OCI-LY1 (cell line): ENCODE results near the gene CBX1.
"Not testable (repeated sequence)": the region's sequence is repeated elsewhere in the genome, so short reads cannot be mapped to it uniquely, and the experiment has no call there.

Experiments used
- H2AFZ ChIP-seq: fragments of 200-600 bp; sonication (generic), shearing (Covaris generic); 2 replicates; pipeline ENCODE4 v1.6.0; 2014; ENCODE audit warnings: antibody characterized with exemption, mild to moderate bottlenecking, low read length
- H3F3A ChIP-seq: fragments of 200-600 bp; sonication (generic), shearing (Covaris generic); 2 replicates; pipeline ENCODE4 v1.6.0; 2014; ENCODE audit warnings: mild to moderate bottlenecking, antibody characterized with exemption, low read length, moderate library complexity; ENCODE audit not compliant: insufficient read depth
- H3K27ac ChIP-seq: fragments of 200-600 bp; sonication (generic); 2 replicates; pipeline ENCODE4 v1.5.1; 2014; ENCODE audit warnings: low read length, mixed run types, mild to moderate bottlenecking, low read depth; ENCODE audit not compliant: poor library complexity, severe bottlenecking
- H3K27me3 ChIP-seq: fragments of 200-600 bp; sonication (generic); 2 replicates; pipeline ENCODE4 v1.6.0; 2014; ENCODE audit warnings: antibody characterized with exemption, mild to moderate bottlenecking, low read length, moderate library complexity; ENCODE audit not compliant: insufficient read depth
- H3K36me3 ChIP-seq: fragments of 200-600 bp; sonication (generic); 2 replicates; pipeline ENCODE4 v1.6.1; 2014; ENCODE audit warnings: mild to moderate bottlenecking, antibody characterized with exemption, low read length, moderate library complexity, mixed read lengths; ENCODE audit not compliant: insufficient read depth
- H3K4me1 ChIP-seq: fragments of 200-600 bp; sonication (generic); 2 replicates; pipeline ENCODE4 v1.5.1; 2014; ENCODE audit warnings: mild to moderate bottlenecking, low read length, moderate library complexity; ENCODE audit not compliant: insufficient read depth, severe bottlenecking
- H3K4me2 ChIP-seq: fragments of 200-600 bp; sonication (generic), shearing (Covaris generic); 2 replicates; pipeline ENCODE4 v1.6.1; 2014; ENCODE audit warnings: low read length
- H3K4me3 ChIP-seq: fragments of 200-600 bp; sonication (generic); 2 replicates; pipeline ENCODE4 v1.5.1; 2014; ENCODE audit warnings: low read length, low read depth, mild to moderate bottlenecking, mixed read lengths; ENCODE audit not compliant: poor library complexity, severe bottlenecking
- H3K79me2 ChIP-seq: fragments of 200-600 bp; shearing (Covaris generic); 2 replicates; pipeline ENCODE4 v1.6.1; 2016; ENCODE audit warnings: mixed run types, low read length, mixed read lengths; ENCODE audit not compliant: insufficient read depth
- H3K9ac ChIP-seq: fragments of 200-600 bp; sonication (generic), shearing (Covaris generic); 2 replicates; pipeline ENCODE4 v1.6.1; 2014; ENCODE audit warnings: mild to moderate bottlenecking, low read length, mixed read lengths
- H3K9me2 ChIP-seq: fragments of 200-600 bp; sonication (generic), shearing (Covaris generic); 2 replicates; pipeline ENCODE4 v1.6.1; 2014; ENCODE audit warnings: low read depth, mild to moderate bottlenecking, low read length, mixed read lengths
- H3K9me3 ChIP-seq: fragments of 200-600 bp; shearing (Covaris generic); 2 replicates; pipeline ENCODE4 v1.6.1; 2014; ENCODE audit warnings: low read length, mixed read lengths
- H4K20me1 ChIP-seq: fragments of 200-600 bp; sonication (generic), shearing (Covaris generic); 2 replicates; pipeline ENCODE4 v1.6.0; 2016; ENCODE audit warnings: mild to moderate bottlenecking, low read length; ENCODE audit not compliant: insufficient read depth
- CTCF ChIP-seq: fragments of 200-600 bp; sonication (generic), shearing (Covaris generic); IDR thresholded peaks from 2 replicates; pipeline ENCODE4 v1.5.1; 2017; ENCODE audit warnings: mild to moderate bottlenecking, antibody characterized with exemption, low read length, moderate library complexity, mixed read lengths
- EZH2 ChIP-seq: fragments of 200-600 bp; sonication (generic), shearing (Covaris generic); IDR thresholded peaks from 2 replicates; pipeline ENCODE4 v1.8.0; 2017; ENCODE audit warnings: borderline replicate concordance, mixed run types, mild to moderate bottlenecking, antibody characterized with exemption, low read length, moderate library complexity, mixed read lengths

CBX1 gene

GRCh38 chr17:48093341-48094045, 7.8 kb downstream of the CBX1 start:
- no peaks in the 10 kb centered on the region for H3K27me3 ChIP-seq
- H3K27ac ChIP-seq: no peak overlapping the region
- peaks cover 7% of the 10 kb centered on the region for H3K36me3 ChIP-seq
- peaks cover 7% of the 10 kb centered on the region for H3K4me1 ChIP-seq
- peaks cover 12% of the 10 kb centered on the region for H3K79me2 ChIP-seq
- H3F3A ChIP-seq: no peaks in the 10 kb centered on the region
- H3K4me2 ChIP-seq: no peak overlapping the region
- H3K9ac ChIP-seq: no peak overlapping the region
- no peak overlapping the region for H2AFZ ChIP-seq
- H3K9me3 ChIP-seq: no peaks in the 10 kb centered on the region
- H3K9me2 ChIP-seq: no peaks in the 10 kb centered on the region
- no peak overlapping the region for H3K4me3 ChIP-seq
- TF ChIP-seq EZH2 (no peak), CTCF (no peak)
- H4K20me1 ChIP-seq: no peaks in the 10 kb centered on the region

GRCh38 chr17:48084932-48085331, 16.3 kb downstream of the CBX1 start:
- Histone ChIP-seq H3K9me3 (no peaks in the 10 kb centered on the region), H3K27ac (no peak overlapping the region), H3K4me1 (peaks cover 7% of the 10 kb centered on the region), H3K9me2 (no peaks in the 10 kb centered on the region), H3K4me2 (no peak overlapping the region), H3K9ac (no peak overlapping the region), H3K4me3 (no peak overlapping the region), H3K79me2 (no peaks in the 10 kb centered on the region; the same call in 1 of the 2 replicates), H2AFZ (no peak overlapping the region), H3F3A (no peaks in the 10 kb centered on the region), H3K27me3 (no peaks in the 10 kb centered on the region), H4K20me1 (no peaks in the 10 kb centered on the region), H3K36me3 (no peaks in the 10 kb centered on the region; the same call in 1 of the 2 replicates)
- no peak for TF ChIP-seq EZH2
- TF ChIP-seq CTCF: no peak

GRCh38 chr17:48081858-48082257, 19.4 kb downstream of the CBX1 start:
- Histone ChIP-seq H2AFZ (no peak overlapping the region), H3K27me3 (no peaks in the 10 kb centered on the region), H3K27ac (no peak overlapping the region), H3K4me1 (peaks cover 7% of the 10 kb centered on the region), H3K9ac (no peak overlapping the region), H3F3A (no peaks in the 10 kb centered on the region), H3K79me2 (no peaks in the 10 kb centered on the region; the same call in 1 of the 2 replicates), H3K4me3 (no peak overlapping the region), H3K4me2 (no peak overlapping the region), H4K20me1 (no peaks in the 10 kb centered on the region), H3K36me3 (no peaks in the 10 kb centered on the region), H3K9me2 (no peaks in the 10 kb centered on the region), H3K9me3 (no peaks in the 10 kb centered on the region)
- no peak for TF ChIP-seq EZH2
- TF ChIP-seq CTCF: no peak

GRCh38 chr17:48077152-48077551, 24.1 kb downstream of the CBX1 start:
- not testable (repeated sequence) for H3K27me3 ChIP-seq, H3K4me1 ChIP-seq, H3K27ac ChIP-seq, H3K9ac ChIP-seq, H4K20me1 ChIP-seq, H2AFZ ChIP-seq, H3F3A ChIP-seq, H3K4me3 ChIP-seq, H3K4me2 ChIP-seq, H3K79me2 ChIP-seq, H3K9me2 ChIP-seq, H3K9me3 ChIP-seq
- peaks cover 20% of the 10 kb centered on the region; the same call in 1 of the 2 replicates for H3K36me3 ChIP-seq
